ENCODE data around the gene HSD3B2. TPM values are rescaled to one million over a fixed set of nuclear protein-coding genes. Genes with fewer than 3 reads are reported as not detected.
A peak's percentile ranks its signal among the peaks of the same experiment; 100 is the strongest.

The HSD3B2 gene
- total and polyA plus RNA-seq, 4 donors, result 0.02 to 1.6 TPM; not detected in 2

DNA sequence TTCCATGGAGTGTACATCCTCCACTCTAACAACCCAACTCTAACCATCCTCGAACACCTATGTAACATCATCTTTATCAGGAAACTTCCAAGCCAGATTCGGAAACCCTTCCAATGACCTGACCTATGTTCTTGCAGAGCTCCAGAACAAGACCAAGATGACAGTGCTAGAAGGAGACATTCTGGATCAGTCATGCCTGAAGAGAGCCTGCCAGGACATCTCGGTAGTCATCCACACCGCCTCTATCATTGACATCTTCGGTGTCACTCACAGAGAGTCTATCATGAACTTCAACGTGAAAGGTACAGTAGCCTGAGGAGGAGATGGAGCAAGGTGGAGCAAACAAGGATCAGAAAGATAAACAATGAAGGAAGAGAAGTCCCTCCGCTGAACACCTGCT, 56.0 kb downstream of the HSD3B2 start:
- no peak overlapping the region for H3K4me3 ChIP-seq
- TF ChIP-seq, protein P1, sequence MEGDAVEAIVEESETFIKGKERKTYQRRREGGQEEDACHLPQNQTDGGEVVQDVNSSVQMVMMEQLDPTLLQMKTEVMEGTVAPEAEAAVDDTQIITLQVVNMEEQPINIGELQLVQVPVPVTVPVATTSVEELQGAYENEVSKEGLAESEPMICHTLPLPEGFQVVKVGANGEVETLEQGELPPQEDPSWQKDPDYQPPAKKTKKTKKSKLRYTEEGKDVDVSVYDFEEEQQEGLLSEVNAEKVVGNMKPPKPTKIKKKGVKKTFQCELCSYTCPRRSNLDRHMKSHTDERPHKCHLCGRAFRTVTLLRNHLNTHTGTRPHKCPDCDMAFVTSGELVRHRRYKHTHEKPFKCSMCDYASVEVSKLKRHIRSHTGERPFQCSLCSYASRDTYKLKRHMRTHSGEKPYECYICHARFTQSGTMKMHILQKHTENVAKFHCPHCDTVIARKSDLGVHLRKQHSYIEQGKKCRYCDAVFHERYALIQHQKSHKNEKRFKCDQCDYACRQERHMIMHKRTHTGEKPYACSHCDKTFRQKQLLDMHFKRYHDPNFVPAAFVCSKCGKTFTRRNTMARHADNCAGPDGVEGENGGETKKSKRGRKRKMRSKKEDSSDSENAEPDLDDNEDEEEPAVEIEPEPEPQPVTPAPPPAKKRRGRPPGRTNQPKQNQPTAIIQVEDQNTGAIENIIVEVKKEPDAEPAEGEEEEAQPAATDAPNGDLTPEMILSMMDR (IDR thresholded peaks at IDR 0.05; ENCODE audit: control extremely low read depth, extremely low read depth), result no peak
- DNase-seq, result no peak
- H3K9me3 ChIP-seq (ENCODE audit: control insufficient read depth in 4 of 4, insufficient read depth in 3 of 4, low read length in 3 of 4), result no peaks in the 10 kb centered on the region
- H3K36me3 ChIP-seq (ENCODE audit: control insufficient read depth in 4 of 4, insufficient read depth in 4 of 4, low read length in 4 of 4), result no peaks in the 10 kb centered on the region
- no peak overlapping the region for H3K9ac ChIP-seq (ENCODE audit: insufficient read depth in 1 of 2, low read length in 2 of 2)
- H3K4me1 ChIP-seq (ENCODE audit: control insufficient read depth in 5 of 5, insufficient read depth in 5 of 5, low read length in 5 of 5), result peaks cover 0 to 27% (median 4%) of the 10 kb centered on the region in 5 donors
- H3K27me3 ChIP-seq (ENCODE audit: control insufficient read depth in 3 of 3, insufficient read depth in 3 of 3, low read length in 2 of 3), result no peaks in the 10 kb centered on the region
- 87 to 91% methylated on average over 7 of the region's 7 CpGs for whole genome bisulfite sequencing, 2 donors
- H3K27ac ChIP-seq (ENCODE audit: low read depth in 1 of 2, low read length in 1 of 2), result no peak overlapping the region
- no peak for ATAC-seq (ENCODE audit: insufficient read depth, low FRiP score)

GRCh38 chr1:119471566-119471965, 56.6 kb downstream of the HSD3B2 start:
- TF ChIP-seq, protein P1 (IDR thresholded peaks at IDR 0.05; ENCODE audit: control extremely low read depth, extremely low read depth), result no peak
- 90 to 91% methylated on average over 5 of the region's 5 CpGs for WGBS, 2 donors
- no peaks in the 10 kb centered on the region for H3K9me3 ChIP-seq (ENCODE audit: control insufficient read depth in 4 of 4, insufficient read depth in 3 of 4, low read length in 3 of 4)

DNA sequence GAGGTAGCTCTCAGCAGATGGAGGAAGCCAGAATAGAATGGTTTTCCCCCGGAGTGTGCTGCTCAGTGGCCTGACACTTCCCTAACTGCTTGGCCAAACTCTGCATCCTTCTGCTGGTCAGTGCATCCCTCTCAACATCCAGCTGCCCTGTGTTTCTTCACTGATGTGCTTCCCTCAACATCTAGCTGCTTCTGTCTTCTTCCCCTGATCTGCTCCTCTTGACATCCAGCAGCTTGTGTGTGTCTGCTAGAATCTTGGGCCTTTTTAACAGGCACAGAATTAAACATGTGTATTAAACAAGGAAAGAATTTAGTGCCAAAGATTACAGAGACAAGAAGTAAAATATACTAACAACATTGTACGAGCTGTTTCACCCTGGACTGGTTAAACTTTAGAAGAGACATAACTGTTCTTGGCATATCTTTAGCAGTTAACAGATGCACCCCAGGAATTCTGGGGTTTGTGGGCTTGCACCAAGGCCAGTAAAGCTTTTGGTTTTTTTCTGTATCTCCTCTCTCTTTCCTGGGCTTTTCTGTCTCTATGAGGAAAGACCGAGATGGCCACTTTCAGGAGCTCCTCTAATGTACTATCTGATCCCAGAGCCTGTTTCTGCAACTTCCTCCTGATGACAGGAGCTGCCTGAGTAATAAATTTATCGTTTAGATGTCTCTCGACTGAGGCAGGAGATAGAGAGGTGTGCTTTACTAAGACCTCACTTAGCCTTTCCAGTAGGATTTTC, 57.3 kb downstream of the HSD3B2 start:
- TF ChIP-seq, protein P1 (IDR thresholded peaks at IDR 0.05; ENCODE audit: control extremely low read depth, extremely low read depth), result no peak
- ATAC-seq (ENCODE audit: insufficient read depth, low FRiP score) (no peak), DNase-seq (peak; percentile 32 to 71 (median 69))
- H3K27ac ChIP-seq (ENCODE audit: low read depth in 1 of 2, low read length in 1 of 2), result no peak overlapping the region
- H3K27me3 ChIP-seq (ENCODE audit: control insufficient read depth in 3 of 3, insufficient read depth in 3 of 3, low read length in 2 of 3), result no peaks in the 10 kb centered on the region
- no peak overlapping the region for H3K9ac ChIP-seq (ENCODE audit: insufficient read depth in 1 of 2, low read length in 2 of 2)
- no peaks in the 10 kb centered on the region for H3K9me3 ChIP-seq (ENCODE audit: control insufficient read depth in 4 of 4, insufficient read depth in 3 of 4, low read length in 3 of 4)
- H3K36me3 ChIP-seq (ENCODE audit: control insufficient read depth in 4 of 4, insufficient read depth in 4 of 4, low read length in 4 of 4), result no peaks in the 10 kb centered on the region
- H3K4me3 ChIP-seq, result no peak overlapping the region
- WGBS, 2 donors, result 26 to 45% methylated on average over 5 of the region's 5 CpGs
- peaks cover 0 to 14% (median 4%) of the 10 kb centered on the region in 5 donors for H3K4me1 ChIP-seq (ENCODE audit: control insufficient read depth in 5 of 5, insufficient read depth in 5 of 5, low read length in 5 of 5)

More at GRCh38 chr1:119471566-119471965, 56.6 kb downstream of the HSD3B2 start:
- H3K4me3 ChIP-seq, result no peak overlapping the region
- no peaks in the 10 kb centered on the region for H3K27me3 ChIP-seq (ENCODE audit: control insufficient read depth in 3 of 3, insufficient read depth in 3 of 3, low read length in 2 of 3)
- ATAC-seq (ENCODE audit: insufficient read depth, low FRiP score) (no peak), DNase-seq (no peak)
- H3K27ac ChIP-seq (ENCODE audit: low read depth in 1 of 2, low read length in 1 of 2), result no peak overlapping the region
- H3K4me1 ChIP-seq (ENCODE audit: control insufficient read depth in 5 of 5, insufficient read depth in 5 of 5, low read length in 5 of 5), result peaks cover 0 to 21% (median 4%) of the 10 kb centered on the region in 5 donors
- no peak overlapping the region for H3K9ac ChIP-seq (ENCODE audit: insufficient read depth in 1 of 2, low read length in 2 of 2)
- no peaks in the 10 kb centered on the region for H3K36me3 ChIP-seq (ENCODE audit: control insufficient read depth in 4 of 4, insufficient read depth in 4 of 4, low read length in 4 of 4)

Other genes with a start within 250 kb of the HSD3B2 start
- gene HAO2, start 46.4 kb upstream of the HSD3B2 start, total RNA-seq, result not detected
- not detected for gene HAO2, start 46.4 kb upstream of the HSD3B2 start, polyA plus RNA-seq
- gene HSD3B1, start 92.1 kb downstream of the HSD3B2 start, total RNA-seq, result not detected
- not detected for gene HSD3B1, start 92.1 kb downstream of the HSD3B2 start, polyA plus RNA-seq
- 10 to 100 TPM in 1 of 2 donors, 1 to 10 TPM in 1; 6.1 to 22.2 TPM for gene ZNF697, start 233.1 kb downstream of the HSD3B2 start, total RNA-seq
- 1 to 10 TPM; 2.3 to 3.9 TPM for gene ZNF697, start 233.1 kb downstream of the HSD3B2 start, polyA plus RNA-seq